Measurements from ENCODE around the gene LMTK2.

LMTK2 gene

GRCh38 chr7:98106647-98107312 is at the start of gene LMTK2:
TSS of gene LMTK2 (plus strand) at chr7:98106862. CDS start at chr7:98107178, 316 bp downstream.
- DNase-seq: peak; percentile 98

- DNase-seq: no peak
Measured at GRCh38 chr7:98057157-98057556, 49.5 kb upstream of the LMTK2 start.

GRCh38 chr7:98058186-98058585 is 48.5 kb upstream of the LMTK2 start:
- DNase-seq: no peak

- no peak for DNase-seq
Measured at GRCh38 chr7:98064233-98064632, 42.4 kb upstream of the LMTK2 start.

GRCh38 chr7:98066208-98066607 is 40.5 kb upstream of the LMTK2 start:
- DNase-seq: no peak

GRCh38 chr7:98066934-98067507 is 39.6 kb upstream of the LMTK2 start:
- DNase-seq: no peak

- no peak for DNase-seq
Measured at GRCh38 chr7:98073047-98073446, 33.6 kb upstream of the LMTK2 start.

- no peak for DNase-seq
Measured at GRCh38 chr7:98075801-98076200, 30.9 kb upstream of the LMTK2 start.

- DNase-seq: no peak
Measured at GRCh38 chr7:98077762-98078161, 28.9 kb upstream of the LMTK2 start.

GRCh38 chr7:98078197-98078870 is 28.3 kb upstream of the LMTK2 start:
- no peak for DNase-seq

GRCh38 chr7:98079891-98080648 is 26.6 kb upstream of the LMTK2 start:
- no peak for DNase-seq

- no peak for DNase-seq
Measured at GRCh38 chr7:98081319-98081718, 25.3 kb upstream of the LMTK2 start.

- no peak for DNase-seq
Measured at GRCh38 chr7:98084631-98085030, 22.0 kb upstream of the LMTK2 start.

- no peak for DNase-seq
Measured at GRCh38 chr7:98085674-98086073, 21.0 kb upstream of the LMTK2 start.

- DNase-seq: no peak
Measured at GRCh38 chr7:98086281-98086718, 20.4 kb upstream of the LMTK2 start.

- DNase-seq: no peak
Measured at GRCh38 chr7:98088109-98088508, 18.6 kb upstream of the LMTK2 start.

- no peak for DNase-seq
Measured at GRCh38 chr7:98090116-98090515, 16.5 kb upstream of the LMTK2 start.

- DNase-seq: no peak
Measured at GRCh38 chr7:98091061-98091460, 15.6 kb upstream of the LMTK2 start.

- DNase-seq: no peak
Measured at GRCh38 chr7:98091523-98091922, 15.1 kb upstream of the LMTK2 start.

GRCh38 chr7:98097042-98097645 is 9.5 kb upstream of the LMTK2 start:
- no peak for DNase-seq

GRCh38 chr7:98100088-98100487 is 6.6 kb upstream of the LMTK2 start:
- no peak for DNase-seq

GRCh38 chr7:98102170-98102569 is 4.5 kb upstream of the LMTK2 start:
- no peak for DNase-seq

- DNase-seq: peak; percentile 8 to 26
Measured at GRCh38 chr7:98105942-98106544, 619 bp upstream of the LMTK2 start.
